Epithelial cell of proximal tubule (primary cell): ENCODE results near the gene CPEB3. TPM values are rescaled to one million over a fixed set of nuclear protein-coding genes. Genes with fewer than 3 reads are reported as not detected.
"Not testable (repeated sequence)": the region's sequence is repeated elsewhere in the genome, so short reads cannot be mapped to it uniquely, and the experiment has no call there.

Experiments used
- DNase-seq: peaks from one replicate; pipeline ENCODE4 v3.0.0-alpha.2; 2011; ENCODE audit warnings: low read depth
- H3K4me3 ChIP-seq: 2 replicates; pipeline ENCODE4 v1.5.1; 2011; ENCODE audit warnings: low read depth, mild to moderate bottlenecking, low read length
- CTCF ChIP-seq: conservative IDR thresholded peaks from 2 replicates; pipeline ENCODE4 v1.5.1; 2012; ENCODE audit warnings: low read depth, mild to moderate bottlenecking, low read length
- total RNA-seq: library from RNA; depleted of rRNA; stranded (reverse); fragments of >200 nt; gene quantifications from 2 replicates; pipeline ENCODE4 v1.2.3, GENCODE V29; 2015

The CPEB3 gene
- total RNA-seq, 1 donor from 2014 or later: 0.52 TPM

- DNase-seq: no peak
- H3K4me3 ChIP-seq: no peak overlapping the region
- no peak for TF ChIP-seq CTCF
Observed at GRCh38 chr10:92052088-92052487, 238.8 kb downstream of the CPEB3 start.

GRCh38 chr10:92047215-92047614, 243.7 kb downstream of the CPEB3 start:
- no peak overlapping the region for H3K4me3 ChIP-seq
- DNase-seq: no peak
- no peak for TF ChIP-seq CTCF

- H3K4me3 ChIP-seq: no peak overlapping the region
- no peak for DNase-seq
- no peak for TF ChIP-seq CTCF
Observed at GRCh38 chr10:92045641-92046106, 245.2 kb downstream of the CPEB3 start.

- DNase-seq: no peak
- TF ChIP-seq CTCF: no peak
- H3K4me3 ChIP-seq: no peak overlapping the region
Observed at GRCh38 chr10:92042541-92042940, 248.3 kb downstream of the CPEB3 start.

- no peak for DNase-seq
- TF ChIP-seq CTCF: no peak
Observed at GRCh38 chr10:92038949-92039348, 251.9 kb downstream of the CPEB3 start.

GRCh38 chr10:92033070-92033469, 257.8 kb downstream of the CPEB3 start:
- DNase-seq, H3K4me3 ChIP-seq: not testable (repeated sequence)

More at GRCh38 chr10:92038949-92039348, 251.9 kb downstream of the CPEB3 start:
- no peak overlapping the region for H3K4me3 ChIP-seq

GRCh38 chr10:92031580-92031979, 259.3 kb downstream of the CPEB3 start:
- DNase-seq: no peak
- H3K4me3 ChIP-seq: no peak overlapping the region
- TF ChIP-seq CTCF: no peak

GRCh38 chr10:92027141-92027540, 263.7 kb downstream of the CPEB3 start:
- TF ChIP-seq CTCF: no peak
- H3K4me3 ChIP-seq: no peak overlapping the region
- no peak for DNase-seq

GRCh38 chr10:92025340-92025739, 265.5 kb downstream of the CPEB3 start:
- not testable (repeated sequence) for DNase-seq, H3K4me3 ChIP-seq
